NB4 (cell line): ENCODE measurements around the gene HEBP1.

Experiments used
- DNase-seq: peaks from one replicate; pipeline ENCODE4 v3.0.0; 2010; ENCODE audit warnings: low read depth
- H3K4me3 ChIP-seq: one replicate; pipeline ENCODE4 v1.5.1; 2011; ENCODE audit warnings: mild to moderate bottlenecking, low read depth, low read length, moderate library complexity
- CTCF ChIP-seq: IDR thresholded peaks from one replicate; pipeline ENCODE4 v1.5.1; 2012; ENCODE audit warnings: low read depth, low read length
- MAX ChIP-seq: IDR thresholded peaks from 2 replicates; pipeline ENCODE4 v1.6.1; 2011; ENCODE audit warnings: low read depth, low read length
- MYC ChIP-seq: IDR thresholded peaks from 2 replicates; pipeline ENCODE4 v1.6.1; 2011; ENCODE audit warnings: low read depth, low read length
- POLR2A ChIP-seq: IDR thresholded peaks from 2 replicates; pipeline ENCODE4 v1.6.1; 2011; ENCODE audit warnings: mild to moderate bottlenecking; ENCODE audit not compliant: insufficient read length; ENCODE audit errors: extremely low read depth

The HEBP1 gene

GRCh38 chr12:12954356-12954755, 45.7 kb downstream of the HEBP1 start:
- DNase-seq: no peak
- no peak overlapping the region for H3K4me3 ChIP-seq
- no peak for TF ChIP-seq POLR2A
- no peak for TF ChIP-seq MYC
- no peak for TF ChIP-seq MAX
- TF ChIP-seq CTCF: no peak

DNA sequence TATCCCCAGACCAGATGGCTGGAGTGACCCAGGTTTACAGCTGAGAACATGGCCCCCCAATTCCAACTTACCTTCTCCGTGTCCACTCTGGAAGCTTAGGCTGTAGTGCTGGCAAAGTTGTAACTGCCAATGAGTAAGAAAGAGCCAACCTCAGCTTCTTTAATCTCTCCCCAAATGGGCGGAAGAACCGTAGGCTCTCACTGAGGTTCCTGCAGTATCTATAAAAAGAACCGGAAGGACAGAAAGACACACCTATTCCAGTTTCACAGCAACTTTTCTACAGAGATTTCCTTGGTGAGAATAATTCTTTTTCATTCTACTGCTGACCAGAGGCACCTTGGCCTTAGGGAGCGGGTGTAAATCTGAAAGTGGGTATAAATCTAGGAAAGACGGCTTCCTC, 48.0 kb downstream of the HEBP1 start, which contains the start of gene GPRC5D:
TSS of gene GPRC5D (minus strand) at position 135 of the 400 bp plus-strand sequence. CDS start 1,786 bp downstream, outside the sequence.
- TF ChIP-seq CTCF: no peak
- no peak for TF ChIP-seq MAX
- TF ChIP-seq POLR2A: no peak
- TF ChIP-seq MYC: no peak
- no peak for DNase-seq
- no peak within 1 kb of the TSS for H3K4me3 ChIP-seq

- no peak overlapping the region for H3K4me3 ChIP-seq
- DNase-seq: no peak
- TF ChIP-seq MAX (no peak), MYC (no peak), POLR2A (no peak), CTCF (no peak)
These were observed 48.6 kb downstream of the HEBP1 start for GRCh38 chr12:12951504-12951903.

- no peak for DNase-seq
- TF ChIP-seq POLR2A (no peak), MYC (no peak), MAX (no peak), CTCF (no peak)
- H3K4me3 ChIP-seq: no peak overlapping the region
These were observed 52.2 kb downstream of the HEBP1 start for GRCh38 chr12:12947902-12948301.

DNA sequence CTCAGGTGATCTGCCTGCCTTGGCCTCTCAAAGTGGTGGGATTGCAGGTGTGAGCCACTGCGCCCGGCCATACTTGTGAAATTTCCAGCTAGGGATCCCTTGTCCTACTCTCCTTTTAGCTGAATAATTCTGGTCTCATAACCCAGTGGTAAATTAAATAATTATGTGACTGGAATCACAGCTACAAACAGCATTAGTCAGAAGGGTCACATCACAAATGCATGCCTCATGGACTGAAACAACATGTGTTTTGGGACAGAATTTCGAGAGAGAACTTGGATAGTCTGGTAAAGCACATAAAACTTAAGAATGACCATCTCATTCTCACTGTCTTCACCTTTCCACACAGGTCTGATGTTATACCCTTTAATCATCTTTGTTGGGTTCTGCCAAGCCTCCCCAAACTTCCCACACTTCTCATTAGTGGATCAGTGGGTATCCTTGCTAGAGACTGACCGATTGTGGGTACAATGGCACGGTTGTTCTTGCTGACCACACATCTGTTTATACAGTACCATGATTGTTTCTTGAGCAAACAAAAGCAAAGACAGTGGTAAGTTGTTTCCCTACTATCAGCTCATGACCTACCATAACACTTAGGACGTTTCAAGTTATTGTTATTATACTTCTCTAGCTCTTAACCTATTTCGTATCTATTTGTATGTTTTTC, 53.2 kb downstream of the HEBP1 start:
- no peak for TF ChIP-seq CTCF
- TF ChIP-seq MAX: no peak
- TF ChIP-seq MYC: no peak
- no peak for TF ChIP-seq POLR2A
- DNase-seq: no peak
- H3K4me3 ChIP-seq: no peak overlapping the region

DNA sequence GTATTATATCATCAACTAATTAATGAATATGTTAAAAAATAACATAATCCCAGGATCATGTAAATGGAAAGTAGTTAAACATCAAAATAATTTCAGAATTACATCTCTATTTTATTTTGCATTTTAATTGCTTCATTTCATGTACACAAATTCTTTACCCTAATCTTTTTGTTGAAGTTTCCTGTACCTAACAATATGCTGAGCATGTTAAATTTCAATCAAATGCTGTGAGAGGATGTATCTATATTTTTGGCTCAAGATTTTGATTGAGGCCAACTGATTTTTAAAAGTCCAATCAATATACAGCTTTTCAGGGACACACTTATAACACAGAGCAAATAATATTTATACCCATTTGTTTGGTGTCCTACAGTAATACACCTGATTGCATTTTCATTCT, 54.5 kb downstream of the HEBP1 start:
- TF ChIP-seq MYC (no peak), POLR2A (no peak), MAX (no peak)
- no peak for DNase-seq
- H3K4me3 ChIP-seq: no peak overlapping the region
